Esophagus squamous epithelium (tissue), 5 donors: Measurements from ENCODE around the gene DHCR24. TPM values are rescaled to one million over a fixed set of nuclear protein-coding genes. Genes with fewer than 3 reads are reported as not detected.

Experiments
- DNase-seq: peaks from one replicate; lab custom pipeline; 2025; lab: John Stamatoyannopoulos, UW
- H3K27ac ChIP-seq, 4 donors: fragments of 200-600 bp; sonication (generic); one replicate each; pipeline ENCODE4 v1.5.1; 2016 to 2019; ENCODE audit warnings: mild to moderate bottlenecking in 1 of 4
- H3K27me3 ChIP-seq, 4 donors: fragments of 200-600 bp; sonication (generic); 1 replicate in 3 of 4; 2 replicates in 1 of 4; pipeline versions ENCODE4 v1.5.1 to v1.6.0; 2017 to 2021; ENCODE audit warnings: antibody characterized with exemption in 1 of 4
- H3K36me3 ChIP-seq, 3 donors: fragments of 200-600 bp; sonication (generic); one replicate each; pipeline ENCODE4 v1.5.1; 2016 to 2019
- H3K4me1 ChIP-seq, 3 donors: fragments of 200-600 bp; sonication (generic); one replicate each; pipeline ENCODE4 v1.5.1; 2017 to 2019
- H3K4me3 ChIP-seq, 4 donors: fragments of 200-600 bp; sonication (generic); 1 replicate in 3 of 4; 2 replicates in 1 of 4; pipeline ENCODE4 v1.5.1; 2016 to 2019; ENCODE audit warnings: mild to moderate bottlenecking in 2 of 4, moderate library complexity in 1 of 4
- H3K9me3 ChIP-seq, 3 donors: fragments of 200-600 bp; sonication (generic); one replicate each; pipeline ENCODE4 v1.5.1; 2016 to 2019
- CTCF ChIP-seq, 6 experiments: fragments of 450-650 bp in 4 of 6; fragments of 200-600 bp in 2 of 6; sonication (generic) in 2 of 6; IDR thresholded peaks; one replicate each; pipeline ENCODE4 v1.5.1; 2016 to 2019; ENCODE audit warnings: antibody characterized with exemption in 6 of 6, mild to moderate bottlenecking in 4 of 6, moderate library complexity in 4 of 6
- POLR2A ChIP-seq, 4 donors: fragments of 450-650 bp; IDR thresholded peaks; one replicate each; pipeline ENCODE4 v1.6.1; 2017; ENCODE audit warnings: antibody characterized with exemption in 4 of 4, mild to moderate bottlenecking in 4 of 4, moderate library complexity in 3 of 4
- WGBS, 2 donors: methylation state at CpG; one replicate each; pipeline ENCODE4 v1.1.5; 2018; 5-methylcytosine and 5-hydroxymethylcytosine counted together
- intact Hi-C: fragments of 100-400 bp; cut with DNase I; formaldehyde crosslinking; loops from one replicate; pipeline ENCODE4 v1.15.0; 2022
- total RNA-seq, 4 donors: library from RNA; depleted of rRNA; stranded (reverse); fragments of >200 nt; gene quantifications; one replicate each; pipeline ENCODE4 v1.1.0, GENCODE V29; 2016
- donor health status: DM: yes; HTN: yes; CAD: no.

The DHCR24 gene
- total RNA-seq, 4 donors from 2014 or later: 285 to 499 (median 340) TPM

DNA sequence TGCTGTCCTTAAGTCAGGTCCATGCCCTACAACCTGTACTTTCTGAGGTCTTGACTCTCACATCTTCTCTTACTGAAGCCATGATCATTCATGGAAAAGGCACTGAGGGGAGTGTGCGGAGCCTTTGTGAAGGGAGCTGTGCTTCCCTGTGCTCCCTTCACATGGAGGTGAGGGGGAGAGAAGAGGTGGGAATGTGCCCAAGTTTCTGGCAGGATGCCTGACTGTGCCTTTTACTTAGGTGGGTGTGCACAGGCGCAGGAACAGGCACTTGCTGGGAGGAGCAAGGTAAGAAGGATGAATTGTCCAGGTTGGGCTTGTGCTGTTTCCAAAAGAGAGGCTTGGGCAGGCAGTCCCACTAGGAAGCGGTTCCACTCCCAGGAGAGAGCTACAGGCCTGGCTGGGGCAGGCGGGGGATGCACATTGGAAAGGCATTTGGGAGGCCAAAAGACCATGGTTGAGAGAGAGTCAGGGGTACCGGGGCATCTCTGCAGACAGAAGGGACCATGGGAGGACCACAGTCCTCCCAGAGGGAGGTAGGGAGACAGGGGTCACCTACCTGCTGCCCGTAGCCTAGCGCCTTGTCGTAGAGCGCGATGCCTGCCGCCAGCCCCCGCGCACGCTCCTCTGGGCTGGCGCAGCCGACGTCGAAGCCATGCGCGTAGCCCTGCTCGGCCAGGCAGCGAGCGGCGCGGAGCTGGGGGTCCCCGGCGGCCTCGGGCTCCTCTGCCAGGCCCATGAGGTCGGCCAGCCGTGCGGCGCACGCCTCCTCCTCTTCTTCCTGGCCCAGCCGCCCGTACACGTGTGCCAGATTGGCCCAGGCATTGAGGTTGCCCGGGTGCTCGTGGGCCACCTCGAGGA, 86.7 kb downstream of the DHCR24 start:
- Histone ChIP-seq H3K27me3 (peaks cover 0 to 35% (median 2%) of the 10 kb centered on the region in 4 donors), H3K4me1 (peaks cover 16 to 99% (median 32%) of the 10 kb centered on the region in 3 donors), H3K4me3 (peak overlapping the region; percentile 52 to 65 (median 60)), H3K27ac (peak overlapping the region; percentile 83 to 94 (median 92)), H3K9me3 (no peaks in the 10 kb centered on the region), H3K36me3 (peaks cover 0 to 9% (median 0%) of the 10 kb centered on the region in 3 donors)
- TF ChIP-seq POLR2A (IDR thresholded peaks at IDR 0.05): no peak
- no peak for TF ChIP-seq CTCF (IDR thresholded peaks at IDR 0.05)
- DNase-seq: no peak
- intact Hi-C loops: loop anchor here (10.0 kb wide), 1 partner anchor 295 kb away; no protein-coding TSS in a partner anchor
- WGBS, 2 donors: 58 to 71% methylated on average over 1 to 5 of the region's 39 CpGs

Other genes with a start within 250 kb of the DHCR24 start
- 1 to 10 TPM in 1 of 4 donors, under 1 TPM in 3; 0.13 to 4.4 (median 0.60) TPM for gene MROH7, start 245.4 kb downstream of the DHCR24 start, total RNA-seq
- 10 to 100 TPM; 18.0 to 25.2 (median 21.9) TPM for gene TTC4, start 171.3 kb downstream of the DHCR24 start, total RNA-seq
- 1 to 10 TPM; 2.3 to 5.7 (median 3.1) TPM for gene PARS2, start 122.7 kb downstream of the DHCR24 start, total RNA-seq
- 100 to 1,000 TPM in 3 of 4 donors, 10 to 100 TPM in 1; 73.4 to 323 (median 141) TPM for gene TTC22, start 85.9 kb downstream of the DHCR24 start, total RNA-seq
- gene TMEM61, start 93.4 kb upstream of the DHCR24 start, total RNA-seq: 1 to 10 TPM in 2 of 4 donors, under 1 TPM in 1, not detected in 1; 0.95 to 2.3 (median 1.0) TPM
- gene BSND, start 111.7 kb upstream of the DHCR24 start, total RNA-seq: not detected
- gene PCSK9, start 152.4 kb upstream of the DHCR24 start, total RNA-seq: 10 to 100 TPM in 1 of 4 donors, 1 to 10 TPM in 3; 6.5 to 21.4 (median 7.0) TPM